Stomach (tissue), 9 donors: ENCODE results near the gene RFX4. TPM values are rescaled to one million over a fixed set of nuclear protein-coding genes. Genes with fewer than 3 reads are reported as not detected.

ENCODE experiments used
- DNase-seq, 2 donors: peaks; one replicate each; pipeline versions ENCODE4 v3.0.0 to v3.0.0-alpha.2; 2013 to 2019
- H3K27ac ChIP-seq, 5 donors: fragments of 200-600 bp in 4 of 5; sonication (generic) in 4 of 5; one replicate each; pipeline ENCODE4 v1.5.1; 2013 to 2019; ENCODE audit warnings: mild to moderate bottlenecking in 1 of 5, moderate library complexity in 1 of 5
- H3K27me3 ChIP-seq, 3 donors: fragments of 200-600 bp; sonication (generic); one replicate each; pipeline ENCODE4 v1.5.1; 2017 to 2019; ENCODE audit warnings: mixed run types in 1 of 3
- H3K36me3 ChIP-seq, 4 donors: fragments of 200-600 bp; sonication (generic); 1 replicate in 3 of 4; 2 replicates in 1 of 4; pipeline ENCODE4 v1.5.1; 2016 to 2019
- H3K4me1 ChIP-seq, 4 donors: fragments of 200-600 bp; sonication (generic); one replicate each; pipeline ENCODE4 v1.5.1; 2016 to 2019
- H3K4me3 ChIP-seq, 4 donors: fragments of 200-600 bp; sonication (generic) in 3 of 4; one replicate each; pipeline ENCODE4 v1.5.1; 2016 to 2019; ENCODE audit warnings: mild to moderate bottlenecking in 1 of 4
- H3K9me3 ChIP-seq, 4 donors: fragments of 200-600 bp; sonication (generic); one replicate each; pipeline ENCODE4 v1.5.1; 2016 to 2019
- EP300 ChIP-seq: sonication (generic); formaldehyde crosslinking; IDR thresholded peaks from one replicate; pipeline ENCODE4 v1.6.1; 2017; ENCODE audit warnings: antibody characterized with exemption
- POLR2A ChIP-seq, 4 donors: fragments of 450-650 bp; IDR thresholded peaks; one replicate each; pipeline ENCODE4 v1.6.1; 2016; ENCODE audit warnings: antibody characterized with exemption in 4 of 4, control low read depth in 2 of 4, mild to moderate bottlenecking in 1 of 4, moderate library complexity in 1 of 4
- POLR2AphosphoS5 ChIP-seq, 3 donors: sonication (generic); formaldehyde crosslinking; IDR thresholded peaks; one replicate each; pipeline ENCODE4 v1.6.1; 2016; ENCODE audit warnings: antibody characterized with exemption in 3 of 3
- WGBS, 5 donors: extraction: QIAGEN DNeasy Blood & Tissue Kit in 3 of 5; methylation state at CpG; one replicate each; pipeline versions ENCODE4 v1.1.5 to v1.1.7; 2013 to 2018; 5-methylcytosine and 5-hydroxymethylcytosine counted together
- intact Hi-C: fragments of 100-400 bp; cut with DNase I; formaldehyde crosslinking; loops from one replicate; pipeline ENCODE4 v1.15.1; 2023; ENCODE audit warnings: low total_unique reads
- polyA plus RNA-seq, 3 donors: library from polyadenylated mRNA; stranded (reverse); fragments of 200-250 nt; gene quantifications; one replicate each; pipeline ENCODE4 v1.2.3, GENCODE V29; 2013
- total RNA-seq, 5 donors: library from RNA; depleted of rRNA; stranded (reverse); fragments of >200 nt; gene quantifications; one replicate each; pipeline versions ENCODE4 v1.1.0 to v1.2.3, GENCODE V29; 2014 to 2016
- TF ChIP-seq, protein P1 (sequence below), 7 experiments: fragments of 450-650 bp in 4 of 7; fragments of 200-600 bp in 3 of 7; sonication (generic) in 3 of 7; IDR thresholded peaks; one replicate each; pipeline ENCODE4 v1.5.1; 2016 to 2019; ENCODE audit warnings: antibody characterized with exemption in 7 of 7, control low read depth in 2 of 7, mild to moderate bottlenecking in 1 of 7
- donor health status: healthy with polysubstance abuse.
- donor health status: Bipolar disorder and iron deficiency.
- donor health status: healthy.

RFX4 gene
- total and polyA plus RNA-seq, 8 donors = not detected

DNA sequence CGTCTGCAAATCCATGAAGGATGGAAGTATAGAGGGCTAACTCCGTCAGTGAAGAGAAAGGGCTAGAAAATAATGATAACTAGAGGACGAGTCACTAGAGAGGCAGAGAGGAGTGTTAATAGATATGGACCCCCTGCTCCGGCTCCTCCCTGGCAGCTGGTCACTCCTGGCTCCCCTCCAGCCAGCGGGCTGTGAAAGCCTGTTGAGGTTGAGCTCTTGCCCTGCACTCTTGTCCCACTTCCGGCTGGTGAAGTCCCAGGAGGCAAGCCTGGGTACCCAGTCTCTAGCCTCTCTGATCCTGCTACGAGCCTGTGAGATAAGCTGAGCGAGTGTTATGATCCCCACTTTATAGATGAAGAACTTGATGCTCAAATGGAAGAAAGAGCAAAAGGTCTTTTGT, 90.3 kb downstream of the RFX4 start:
- no peak for TF ChIP-seq POLR2A (IDR thresholded peaks at IDR 0.05)
- TF ChIP-seq, protein P1, sequence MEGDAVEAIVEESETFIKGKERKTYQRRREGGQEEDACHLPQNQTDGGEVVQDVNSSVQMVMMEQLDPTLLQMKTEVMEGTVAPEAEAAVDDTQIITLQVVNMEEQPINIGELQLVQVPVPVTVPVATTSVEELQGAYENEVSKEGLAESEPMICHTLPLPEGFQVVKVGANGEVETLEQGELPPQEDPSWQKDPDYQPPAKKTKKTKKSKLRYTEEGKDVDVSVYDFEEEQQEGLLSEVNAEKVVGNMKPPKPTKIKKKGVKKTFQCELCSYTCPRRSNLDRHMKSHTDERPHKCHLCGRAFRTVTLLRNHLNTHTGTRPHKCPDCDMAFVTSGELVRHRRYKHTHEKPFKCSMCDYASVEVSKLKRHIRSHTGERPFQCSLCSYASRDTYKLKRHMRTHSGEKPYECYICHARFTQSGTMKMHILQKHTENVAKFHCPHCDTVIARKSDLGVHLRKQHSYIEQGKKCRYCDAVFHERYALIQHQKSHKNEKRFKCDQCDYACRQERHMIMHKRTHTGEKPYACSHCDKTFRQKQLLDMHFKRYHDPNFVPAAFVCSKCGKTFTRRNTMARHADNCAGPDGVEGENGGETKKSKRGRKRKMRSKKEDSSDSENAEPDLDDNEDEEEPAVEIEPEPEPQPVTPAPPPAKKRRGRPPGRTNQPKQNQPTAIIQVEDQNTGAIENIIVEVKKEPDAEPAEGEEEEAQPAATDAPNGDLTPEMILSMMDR (IDR thresholded peaks at IDR 0.05) = no peak
- TF ChIP-seq EP300 = no peak
- TF ChIP-seq POLR2AphosphoS5 (IDR thresholded peaks at IDR 0.05) = no peak
- Histone ChIP-seq H3K4me1 (no peaks in the 10 kb centered on the region), H3K9me3 (no peaks in the 10 kb centered on the region), H3K27ac (no peak overlapping the region), H3K27me3 (peaks cover 0 to 45% (median 9%) of the 10 kb centered on the region in 3 donors), H3K4me3 (no peak overlapping the region), H3K36me3 (no peaks in the 10 kb centered on the region)
- peak in 1 of 2 donors; percentile 19 for DNase-seq
- WGBS, 5 donors = 38 to 46% (median 44%) methylated on average over 8 of the region's 8 CpGs
- intact Hi-C loops = no loop called here

DNA sequence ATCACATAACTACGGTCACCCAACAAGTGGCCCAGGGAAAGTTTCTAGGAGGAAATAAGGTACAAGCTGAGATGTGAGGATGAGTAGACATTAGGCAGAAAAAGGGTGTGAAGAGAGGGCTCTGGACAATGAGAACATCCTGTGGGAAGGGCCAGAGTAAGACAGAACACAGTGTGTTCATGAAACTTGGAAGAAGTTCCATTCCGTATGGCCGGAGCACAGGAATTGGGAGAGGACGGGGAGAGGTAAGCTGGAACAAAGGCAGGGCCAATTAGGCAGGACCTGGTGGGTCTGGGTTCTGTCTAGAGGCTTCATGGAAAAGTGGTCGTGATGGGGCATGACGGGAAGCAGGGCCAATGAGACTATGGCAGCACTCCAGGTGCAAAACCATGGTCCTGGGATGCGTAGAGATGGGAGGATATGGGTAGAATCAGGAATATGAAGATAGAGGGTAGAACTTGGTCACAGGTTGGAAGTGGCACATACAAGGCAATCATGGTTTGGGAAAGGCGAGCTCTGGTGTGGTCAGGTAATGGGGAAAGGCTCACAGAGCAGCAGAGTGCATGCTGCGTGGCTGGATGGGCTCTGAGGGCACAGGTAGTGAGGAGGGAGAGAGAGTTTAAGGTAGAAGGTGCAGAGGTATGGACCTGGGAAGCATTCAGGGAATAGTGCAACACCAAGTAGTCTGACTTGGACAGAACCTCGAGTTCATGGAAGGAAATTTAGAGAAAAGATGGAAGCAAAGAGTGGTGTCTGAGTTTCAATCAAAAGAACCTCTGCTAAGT, 93.0 kb downstream of the RFX4 start:
- Histone ChIP-seq H3K9me3 (no peaks in the 10 kb centered on the region), H3K4me3 (no peak overlapping the region), H3K27me3 (peaks cover 0 to 39% (median 9%) of the 10 kb centered on the region in 3 donors), H3K4me1 (no peaks in the 10 kb centered on the region), H3K36me3 (no peaks in the 10 kb centered on the region), H3K27ac (no peak overlapping the region)
- TF ChIP-seq, protein P1 (IDR thresholded peaks at IDR 0.05) = no peak
- TF ChIP-seq POLR2AphosphoS5 (IDR thresholded peaks at IDR 0.05) (no peak), EP300 (no peak), POLR2A (IDR thresholded peaks at IDR 0.05) (no peak)
- intact Hi-C loops = no loop called here
- DNase-seq = no peak
- 87 to 91% (median 89%) methylated on average over 10 of the region's 10 CpGs for WGBS, 5 donors

DNA sequence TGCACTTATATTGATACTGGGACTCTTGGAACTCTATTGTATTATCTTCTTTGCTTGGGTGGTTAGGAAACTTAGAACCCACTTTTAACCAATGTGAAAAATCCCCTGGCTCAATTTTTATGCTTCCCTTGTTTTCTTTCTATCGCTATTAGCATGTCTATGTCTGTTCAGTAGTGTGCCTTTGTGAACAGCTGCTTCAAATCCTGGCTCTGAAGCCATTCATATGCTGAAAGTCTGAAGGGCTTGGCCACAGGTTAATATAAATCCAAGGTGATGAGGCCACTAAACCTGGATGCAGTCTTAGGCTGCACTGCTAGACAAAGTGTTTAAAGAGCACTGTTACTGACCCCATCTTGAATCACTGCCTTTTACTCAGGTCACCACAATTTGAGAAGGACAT, 96.8 kb downstream of the RFX4 start:
- WGBS, 5 donors = 66 to 90% (median 81%) methylated on average over 1 of the region's 1 CpG
- Histone ChIP-seq H3K9me3 (no peaks in the 10 kb centered on the region), H3K4me3 (no peak overlapping the region), H3K27me3 (peaks cover 0 to 4% (median 0%) of the 10 kb centered on the region in 3 donors), H3K4me1 (no peaks in the 10 kb centered on the region), H3K36me3 (no peaks in the 10 kb centered on the region), H3K27ac (no peak overlapping the region)
- TF ChIP-seq, protein P1 (IDR thresholded peaks at IDR 0.05) = no peak
- TF ChIP-seq EP300 = no peak
- TF ChIP-seq POLR2AphosphoS5 (IDR thresholded peaks at IDR 0.05) = no peak
- TF ChIP-seq POLR2A (IDR thresholded peaks at IDR 0.05) = no peak
- intact Hi-C loops = no loop called here
- DNase-seq = no peak

DNA sequence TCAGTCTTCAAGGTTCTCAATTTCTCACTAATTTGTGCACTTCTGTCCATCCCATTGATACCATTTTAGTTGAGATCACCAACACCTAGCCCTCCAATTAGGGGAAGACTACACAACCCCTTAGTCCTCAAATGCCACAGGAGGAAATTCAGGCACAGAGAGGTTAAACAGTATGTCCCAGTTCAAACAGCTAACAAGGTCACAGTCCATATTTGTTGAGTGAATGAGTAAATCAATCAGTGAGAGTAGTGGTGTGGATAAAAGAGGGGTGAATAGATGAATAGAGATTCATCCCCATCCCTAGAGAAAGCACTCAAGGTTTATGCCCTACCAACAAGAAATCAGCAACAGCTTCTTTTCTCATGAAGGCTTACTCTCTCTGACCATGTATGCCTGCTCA, 97.5 kb downstream of the RFX4 start:
- TF ChIP-seq POLR2AphosphoS5 (IDR thresholded peaks at IDR 0.05) (no peak), EP300 (no peak)
- TF ChIP-seq, protein P1 (IDR thresholded peaks at IDR 0.05) = no peak
- Histone ChIP-seq H3K27me3 (no peaks in the 10 kb centered on the region), H3K36me3 (no peaks in the 10 kb centered on the region), H3K27ac (no peak overlapping the region), H3K4me3 (no peak overlapping the region), H3K4me1 (no peaks in the 10 kb centered on the region), H3K9me3 (no peaks in the 10 kb centered on the region)
- intact Hi-C loops = no loop called here
- no peak for DNase-seq
